Upper lobe of left lung (tissue), 6 donors: ENCODE measurements around the gene ASTL. TPM values are rescaled to one million over a fixed set of nuclear protein-coding genes. Genes with fewer than 3 reads are reported as not detected.
A peak's percentile ranks its signal among the peaks of the same experiment; 100 is the strongest.
"Not testable (repeated sequence)": the region's sequence is repeated elsewhere in the genome, so short reads cannot be mapped to it uniquely, and the experiment has no call there.

Experiments
- ATAC-seq, 2 donors: fragments of 200-7000 bp; cut with Tn5 transposase; one replicate each; pipeline ENCODE4 v1.9.1; 2022; ENCODE audit warnings: mild to moderate bottlenecking in 2 of 2, moderate library complexity in 2 of 2; ENCODE audit not compliant: low FRiP score in 2 of 2
- DNase-seq, 2 donors: peaks; one replicate each; pipeline ENCODE4 v3.0.0-alpha.2; 2019 to 2020
- H3K27ac ChIP-seq, 4 donors: fragments of 200-600 bp; sonication (generic); one replicate each; pipeline ENCODE4 v1.5.1; 2016 to 2019
- H3K27me3 ChIP-seq, 4 donors: fragments of 200-600 bp; sonication (generic); one replicate each; pipeline ENCODE4 v1.5.1; 2017 to 2019
- H3K36me3 ChIP-seq, 4 donors: fragments of 200-600 bp; sonication (generic); one replicate each; pipeline ENCODE4 v1.5.1; 2016 to 2019
- H3K4me1 ChIP-seq, 4 donors: fragments of 200-600 bp; sonication (generic); one replicate each; pipeline ENCODE4 v1.5.1; 2018 to 2019
- H3K4me3 ChIP-seq, 4 donors: fragments of 200-600 bp; sonication (generic); one replicate each; pipeline ENCODE4 v1.5.1; 2017 to 2019; ENCODE audit warnings: mild to moderate bottlenecking in 2 of 4, moderate library complexity in 1 of 4
- H3K9me3 ChIP-seq, 4 donors: fragments of 200-600 bp; sonication (generic); one replicate each; pipeline ENCODE4 v1.5.1; 2018 to 2019
- EP300 ChIP-seq, 4 donors: sonication (generic); formaldehyde crosslinking; IDR thresholded peaks; one replicate each; pipeline ENCODE4 v1.5.1; 2017; ENCODE audit warnings: antibody characterized with exemption in 4 of 4, control low read depth in 2 of 4
- POLR2A ChIP-seq, 4 donors: fragments of 450-650 bp; IDR thresholded peaks; one replicate each; pipeline ENCODE4 v1.5.1; 2016 to 2017; ENCODE audit warnings: antibody characterized with exemption in 4 of 4, mild to moderate bottlenecking in 2 of 4
- POLR2AphosphoS5 ChIP-seq, 2 donors: sonication (generic); formaldehyde crosslinking; IDR thresholded peaks; one replicate each; pipeline ENCODE4 v1.5.1; 2017; ENCODE audit warnings: antibody characterized with exemption in 2 of 2
- WGBS, 2 donors: methylation state at CpG; one replicate each; pipeline ENCODE4 v1.1.5; 2017 to 2018; 5-methylcytosine and 5-hydroxymethylcytosine counted together
- total RNA-seq, 6 donors: library from RNA; depleted of rRNA in 4 of 6; stranded (reverse); fragments of >200 nt in 4 of 6; gene quantifications; one replicate each; pipeline versions ENCODE4 v1.1.0 to v1.2.1, GENCODE V29; 2016 to 2021
- TF ChIP-seq, protein P1 (sequence below), 6 experiments: fragments of 450-650 bp in 4 of 6; fragments of 200-600 bp in 2 of 6; sonication (generic) in 2 of 6; IDR thresholded peaks; one replicate each; pipeline ENCODE4 v1.5.1; 2016 to 2019; ENCODE audit warnings: antibody characterized with exemption in 6 of 6
- donor health status: DM: no; HTN: no; CAD: no; lungs with moderate emphysema.
- donor health status: DM: no; HTN: yes; CAD: no; lungs with severe emphysema.

Gene ASTL
- total RNA-seq, 6 donors from 2014 or later: 0.23 to 1.3 (median 0.27) TPM; not detected in 3

DNA sequence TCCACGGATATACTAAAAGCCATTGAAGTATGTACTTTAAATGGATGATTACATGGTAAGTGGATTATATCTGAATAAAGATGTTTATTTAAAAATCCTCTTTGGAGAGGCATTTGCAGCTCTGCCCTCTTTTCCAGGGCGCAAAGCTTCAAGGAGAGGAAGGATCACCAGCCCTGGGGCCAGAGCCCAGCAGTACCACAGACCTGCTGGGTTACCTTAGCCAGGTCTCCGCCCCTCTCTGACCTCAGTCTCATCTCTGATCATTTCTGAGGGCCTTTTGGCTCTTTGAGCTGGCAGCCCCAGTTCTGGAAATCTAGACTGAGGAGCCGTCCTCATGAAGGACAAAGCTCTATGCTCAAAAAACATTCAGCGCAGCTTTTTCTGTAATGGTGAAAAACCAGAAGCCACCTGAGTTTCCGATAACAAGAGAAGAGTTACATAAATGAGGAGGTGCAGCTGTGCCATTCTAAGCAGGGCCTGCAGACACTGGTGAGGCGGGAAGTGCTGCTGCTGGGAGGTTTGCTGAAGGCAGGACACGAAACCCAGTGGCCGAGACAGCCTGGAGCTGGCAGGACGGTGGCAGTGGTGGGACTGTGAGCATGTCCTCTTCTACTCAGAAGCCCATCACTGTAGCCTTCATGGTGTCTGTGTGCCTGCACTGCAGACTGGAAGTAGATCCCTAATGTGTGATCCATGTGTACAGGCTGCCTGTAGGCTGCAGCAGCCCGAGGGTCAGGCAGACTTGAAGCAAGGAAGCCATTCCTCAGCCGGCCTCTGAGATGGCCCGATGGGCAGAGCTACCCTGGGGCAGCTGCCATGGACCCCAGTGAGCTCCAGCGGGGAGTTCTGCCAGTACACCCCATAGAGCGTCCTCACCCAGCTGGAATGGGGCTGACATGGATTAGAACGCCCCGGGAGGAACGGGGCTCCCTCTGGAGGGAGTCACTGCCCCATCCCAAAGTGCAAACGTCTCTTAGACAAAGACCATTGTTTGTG is 49.7 kb downstream of the ASTL start:
- no peaks in the 10 kb centered on the region for H3K27me3 ChIP-seq
- H3K27ac ChIP-seq: no peak overlapping the region
- no peaks in the 10 kb centered on the region for H3K9me3 ChIP-seq
- H3K4me1 ChIP-seq: no peaks in the 10 kb centered on the region
- TF ChIP-seq, protein P1, sequence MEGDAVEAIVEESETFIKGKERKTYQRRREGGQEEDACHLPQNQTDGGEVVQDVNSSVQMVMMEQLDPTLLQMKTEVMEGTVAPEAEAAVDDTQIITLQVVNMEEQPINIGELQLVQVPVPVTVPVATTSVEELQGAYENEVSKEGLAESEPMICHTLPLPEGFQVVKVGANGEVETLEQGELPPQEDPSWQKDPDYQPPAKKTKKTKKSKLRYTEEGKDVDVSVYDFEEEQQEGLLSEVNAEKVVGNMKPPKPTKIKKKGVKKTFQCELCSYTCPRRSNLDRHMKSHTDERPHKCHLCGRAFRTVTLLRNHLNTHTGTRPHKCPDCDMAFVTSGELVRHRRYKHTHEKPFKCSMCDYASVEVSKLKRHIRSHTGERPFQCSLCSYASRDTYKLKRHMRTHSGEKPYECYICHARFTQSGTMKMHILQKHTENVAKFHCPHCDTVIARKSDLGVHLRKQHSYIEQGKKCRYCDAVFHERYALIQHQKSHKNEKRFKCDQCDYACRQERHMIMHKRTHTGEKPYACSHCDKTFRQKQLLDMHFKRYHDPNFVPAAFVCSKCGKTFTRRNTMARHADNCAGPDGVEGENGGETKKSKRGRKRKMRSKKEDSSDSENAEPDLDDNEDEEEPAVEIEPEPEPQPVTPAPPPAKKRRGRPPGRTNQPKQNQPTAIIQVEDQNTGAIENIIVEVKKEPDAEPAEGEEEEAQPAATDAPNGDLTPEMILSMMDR (IDR thresholded peaks at IDR 0.05): no peak
- no peak for TF ChIP-seq EP300 (IDR thresholded peaks at IDR 0.05)
- no peak for TF ChIP-seq POLR2A (IDR thresholded peaks at IDR 0.05)
- no peak for TF ChIP-seq POLR2AphosphoS5 (IDR thresholded peaks at IDR 0.05)
- no peaks in the 10 kb centered on the region for H3K36me3 ChIP-seq
- H3K4me3 ChIP-seq: no peak overlapping the region
- peak in 1 of 2 donors; percentile 10 for DNase-seq
- 70 to 79% methylated on average over 15 to 19 of the region's 19 CpGs for WGBS, 2 donors
- no peak for ATAC-seq

DNA sequence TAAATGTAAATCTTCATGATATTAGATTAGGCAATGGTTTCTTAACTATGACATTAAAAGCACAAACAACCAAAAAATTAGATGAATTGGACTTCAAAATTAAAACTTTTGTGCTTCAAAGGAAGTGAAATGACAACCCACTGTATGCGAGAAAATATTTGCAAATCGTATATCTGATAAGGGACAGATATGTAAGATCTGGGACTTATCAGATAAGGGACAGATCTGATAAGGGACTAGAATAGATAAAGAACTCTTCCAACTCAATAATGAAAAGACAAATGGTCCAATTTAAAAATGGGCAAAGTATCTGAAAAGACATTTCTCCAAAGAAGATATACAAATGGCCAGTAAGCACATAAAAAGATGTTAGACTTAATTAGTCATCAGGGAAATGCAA is 51.2 kb downstream of the ASTL start:
- no peaks in the 10 kb centered on the region for H3K27me3 ChIP-seq
- TF ChIP-seq EP300 (IDR thresholded peaks at IDR 0.05) (no peak), POLR2AphosphoS5 (IDR thresholded peaks at IDR 0.05) (no peak), POLR2A (IDR thresholded peaks at IDR 0.05) (no peak)
- TF ChIP-seq, protein P1 (IDR thresholded peaks at IDR 0.05): no peak
- H3K4me1 ChIP-seq: peaks cover 0 to 9% (median 0%) of the 10 kb centered on the region in 4 donors
- ATAC-seq (no peak), DNase-seq (no peak)
- WGBS, 2 donors: 48 to 50% methylated on average over 2 of the region's 2 CpGs
- no peaks in the 10 kb centered on the region for H3K36me3 ChIP-seq
- H3K4me3 ChIP-seq: no peak overlapping the region
- H3K9me3 ChIP-seq: no peaks in the 10 kb centered on the region
- no peak overlapping the region for H3K27ac ChIP-seq

DNA sequence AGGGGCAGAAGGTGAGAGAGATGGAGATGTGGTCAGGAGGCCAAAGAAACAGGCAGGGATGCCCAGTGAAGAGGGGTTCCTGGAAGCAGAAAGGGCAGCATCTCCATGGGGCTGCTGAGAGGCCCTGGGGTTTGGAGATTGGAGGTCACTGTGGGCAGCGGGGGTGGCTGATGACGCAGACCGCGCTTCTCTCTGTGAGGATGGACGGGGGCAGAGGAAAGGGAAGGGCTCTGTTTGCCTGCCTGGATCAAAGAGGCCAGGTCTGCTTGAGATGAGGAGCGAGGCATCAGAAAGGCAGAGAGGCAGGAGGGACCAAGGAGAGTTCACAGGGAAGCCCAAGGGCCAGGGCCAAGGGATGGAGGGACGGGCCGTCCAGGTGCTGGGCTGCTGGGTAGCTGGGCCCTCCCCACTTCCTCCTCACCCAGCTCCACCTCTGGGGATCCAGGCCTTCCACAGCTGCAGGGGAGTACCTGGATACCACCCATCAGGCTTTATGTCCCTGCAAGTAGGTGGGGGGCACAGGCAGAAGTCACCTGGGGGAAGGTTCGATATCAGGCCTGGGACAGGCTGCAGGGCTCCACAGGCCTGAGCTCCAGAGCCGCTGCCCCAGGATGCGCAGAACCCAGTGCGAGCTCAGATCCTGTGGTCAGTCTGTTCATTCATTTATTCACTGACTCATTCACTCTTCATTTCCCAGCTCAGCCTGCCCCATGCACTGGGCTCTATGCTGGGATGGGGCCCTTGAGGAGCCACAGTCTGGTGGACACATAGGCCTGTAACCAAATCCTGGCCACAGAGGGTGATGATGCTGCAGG is 52.6 kb downstream of the ASTL start:
- Histone ChIP-seq H3K27me3 (no peaks in the 10 kb centered on the region), H3K9me3 (no peaks in the 10 kb centered on the region), H3K27ac (no peak overlapping the region), H3K36me3 (no peaks in the 10 kb centered on the region), H3K4me3 (no peak overlapping the region), H3K4me1 (peaks cover 0 to 9% (median 0%) of the 10 kb centered on the region in 4 donors)
- TF ChIP-seq EP300 (IDR thresholded peaks at IDR 0.05) (no peak), POLR2AphosphoS5 (IDR thresholded peaks at IDR 0.05) (no peak), POLR2A (IDR thresholded peaks at IDR 0.05) (no peak)
- TF ChIP-seq, protein P1 (IDR thresholded peaks at IDR 0.05): no peak
- ATAC-seq (no peak), DNase-seq (peak in 1 of 2 donors; percentile 8)
- 89 to 98% methylated on average over 8 to 12 of the region's 12 CpGs for WGBS, 2 donors

DNA sequence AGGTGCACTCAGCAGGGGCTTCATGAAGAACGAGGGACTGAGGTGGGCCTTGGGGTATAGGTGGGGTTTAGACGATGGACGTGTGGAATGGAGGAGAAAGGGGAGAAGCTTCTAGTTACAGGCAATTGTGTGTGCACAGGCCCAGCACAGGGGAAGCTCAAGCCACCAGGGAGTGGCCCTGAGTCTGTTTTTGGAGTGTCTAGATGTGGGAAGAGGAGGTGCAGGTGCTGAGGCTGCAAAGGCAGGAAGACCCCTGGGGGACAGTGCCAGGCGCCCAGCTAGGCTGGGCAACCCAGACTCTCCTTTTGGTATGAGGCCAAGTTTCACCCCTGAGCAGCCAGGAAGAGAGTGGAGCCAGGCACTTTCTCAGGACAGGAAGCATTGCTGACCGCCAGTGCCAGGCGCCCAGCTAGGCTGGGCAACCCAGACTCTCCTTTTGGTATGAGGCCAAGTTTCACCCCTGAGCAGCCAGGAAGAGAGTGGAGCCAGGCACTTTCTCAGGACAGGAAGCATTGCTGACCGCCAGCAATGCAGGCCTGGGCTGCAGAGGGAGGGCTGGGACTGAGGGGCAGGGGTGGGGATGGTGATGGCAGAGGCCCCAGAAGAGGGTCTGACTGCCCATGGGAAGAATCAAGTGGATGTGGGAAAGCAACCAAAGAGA is 53.3 kb downstream of the ASTL start:
- DNase-seq, H3K27ac ChIP-seq, H3K27me3 ChIP-seq, ATAC-seq, H3K36me3 ChIP-seq, H3K9me3 ChIP-seq, H3K4me3 ChIP-seq, H3K4me1 ChIP-seq: not testable (repeated sequence)
- 76 to 78% methylated on average over 5 to 7 of the region's 7 CpGs for WGBS, 2 donors
